ENCODE results near the gene SHROOM2. TPM values are rescaled to one million over a fixed set of nuclear protein-coding genes. Genes with fewer than 3 reads are reported as not detected.

SHROOM2 gene
- polyA plus RNA-seq, 4 donors, result 0.45 to 8.9 (median 0.97) TPM

DNA sequence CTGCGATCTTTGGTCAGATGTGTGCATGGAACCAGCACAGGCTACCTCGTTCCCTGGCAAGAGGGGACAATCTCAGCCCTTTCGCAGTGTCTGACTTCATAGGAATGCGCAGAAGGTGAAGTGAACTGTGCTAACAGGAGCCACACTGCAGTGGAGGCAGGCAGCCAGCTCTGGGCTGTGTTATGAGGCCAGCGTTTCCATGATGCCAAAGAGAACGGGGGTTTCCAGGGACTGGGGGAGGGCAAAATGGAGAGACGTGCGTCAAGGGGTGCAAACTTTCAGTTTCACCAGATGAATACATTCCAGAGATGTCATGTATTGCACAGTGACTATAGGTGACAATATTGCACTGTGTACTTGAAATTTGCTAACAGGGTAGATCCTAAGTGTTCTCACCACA lies 211.3 kb downstream of the SHROOM2 start:
- no peaks in the 10 kb centered on the region for H3K27me3 ChIP-seq (ENCODE audit: control insufficient read depth in 3 of 3, insufficient read depth in 3 of 3, low read length in 3 of 3)
- H3K9me3 ChIP-seq (ENCODE audit: control insufficient read depth in 2 of 2, insufficient read depth in 1 of 2, low read depth in 1 of 2, low read length in 1 of 2), result peaks cover 0 to 11% of the 10 kb centered on the region in 2 donors
- no peak for DNase-seq
- no peaks in the 10 kb centered on the region for H3K36me3 ChIP-seq (ENCODE audit: control insufficient read depth in 3 of 3, insufficient read depth in 2 of 3, low read depth in 1 of 3, low read length in 3 of 3)
- H3K27ac ChIP-seq (ENCODE audit: low read depth in 1 of 3, low read length in 2 of 3), result no peak overlapping the region
- no peak overlapping the region for H3K4me3 ChIP-seq (ENCODE audit: low read depth in 1 of 3, low read length in 3 of 3)
- no peak for FAIRE-seq
- no peaks in the 10 kb centered on the region for H3K4me1 ChIP-seq (ENCODE audit: control insufficient read depth in 3 of 3, insufficient read depth in 2 of 3, low read depth in 1 of 3, low read length in 2 of 3)
- WGBS, 3 donors, result 73 to 81% (median 74%) methylated on average over 8 of the region's 8 CpGs

Other genes with a start within 250 kb of the SHROOM2 start
- 1 to 10 TPM in 2 of 4 donors, under 1 TPM in 1, not detected in 1; 0.67 to 6.7 (median 1.5) TPM for gene GPR143, start 20.6 kb upstream of the SHROOM2 start, polyA plus RNA-seq
- under 1 TPM in 1 of 4 donors, not detected in 3; 0.10 TPM for gene CLDN34, start 180.9 kb downstream of the SHROOM2 start, polyA plus RNA-seq

Measured in small intestine (tissue), 7 donors.